Stimulated activated CD4-positive, alpha-beta T cell treated with anti-CD3 and anti-CD28 coated beads, Interleukin-2, amount 100 ng/mL, for 48 hours (primary cell): ENCODE data around the gene SERPINA4.

ENCODE experiments used
- DNase-seq, 2 donors: peaks; one replicate each; pipeline ENCODE4 v3.0.0-alpha.2; 2020

The SERPINA4 gene

DNA sequence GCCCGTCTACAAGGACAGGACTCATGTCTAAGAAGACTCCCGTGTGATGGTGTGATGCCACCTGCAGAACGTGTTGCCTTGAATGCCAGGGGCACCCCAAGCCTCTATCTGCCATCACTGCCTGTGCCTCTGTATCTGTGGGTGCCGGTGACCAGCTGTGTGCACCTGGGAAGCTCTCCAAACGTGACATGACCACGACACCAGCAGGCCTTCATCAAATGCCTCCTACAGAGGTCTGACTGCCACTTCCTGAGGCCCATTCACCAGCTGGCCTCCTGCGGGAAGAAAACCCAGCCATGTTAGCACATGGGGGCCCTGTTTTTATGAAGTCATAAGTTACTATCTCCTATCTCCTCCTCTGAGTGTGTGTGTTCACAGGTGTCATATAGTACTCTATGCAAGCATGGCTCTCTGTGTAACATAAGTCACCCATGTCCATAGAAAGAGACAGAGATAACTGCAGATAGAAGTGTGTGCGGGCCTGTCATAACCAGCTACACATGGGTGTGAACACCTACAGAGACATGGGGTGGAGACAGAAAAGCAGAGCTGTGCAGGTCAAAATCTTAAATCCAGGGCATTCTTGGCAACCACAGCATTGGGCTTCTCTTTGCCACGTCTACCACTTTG is 18.3 kb upstream of the SERPINA4 start:
- no peak for DNase-seq

DNA sequence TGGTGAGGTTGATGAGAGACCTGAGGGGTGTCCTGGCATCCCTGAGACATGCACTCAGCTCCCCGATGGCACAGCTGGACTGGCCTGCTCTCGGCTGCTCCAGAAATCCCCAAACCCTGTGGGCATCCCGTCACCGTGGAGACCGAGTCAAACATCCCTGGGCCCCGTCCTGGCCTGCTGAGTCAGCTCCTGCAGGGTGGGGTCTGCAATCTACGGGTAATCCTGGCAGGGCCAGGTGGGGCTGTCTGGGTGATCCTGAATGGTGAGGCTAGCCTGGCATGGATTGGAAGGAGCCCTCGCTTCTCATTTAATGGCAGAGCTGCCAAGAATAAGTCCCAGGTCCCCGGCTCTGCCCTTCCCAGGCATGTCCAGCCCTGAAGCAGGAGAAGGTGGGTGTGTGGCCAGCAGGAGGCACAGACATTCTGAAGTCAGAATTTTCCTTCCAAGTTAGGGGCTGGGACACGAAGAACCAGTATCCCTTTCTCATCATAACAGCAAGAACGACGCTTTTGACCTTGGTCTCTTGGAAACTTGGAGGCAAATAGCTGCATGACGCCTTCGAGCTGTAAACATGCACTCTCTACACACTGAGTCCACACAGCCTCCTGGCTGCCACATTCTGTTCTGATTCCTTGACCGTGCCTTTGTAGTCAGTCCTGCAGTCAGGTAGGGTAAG is 17.7 kb upstream of the SERPINA4 start:
- DNase-seq = no peak

DNA sequence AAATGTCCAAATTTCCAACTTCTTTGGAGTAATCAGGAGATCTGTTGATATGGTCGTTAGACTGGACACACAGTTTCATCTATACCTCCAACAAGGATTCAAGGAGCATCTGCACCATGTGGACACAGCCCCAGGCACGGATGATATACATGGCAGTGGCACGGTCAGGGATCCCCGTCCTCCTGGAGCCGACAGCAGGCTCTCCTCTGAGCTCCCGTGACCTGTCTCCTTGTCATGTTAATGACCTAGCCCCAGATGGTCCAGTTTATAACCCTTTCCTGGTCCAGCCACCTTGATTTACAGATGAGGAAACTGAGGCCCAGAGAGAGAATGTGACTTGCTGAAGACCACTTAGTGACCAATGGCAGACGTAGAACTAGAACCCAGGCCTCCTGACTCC is 16.5 kb upstream of the SERPINA4 start:
- DNase-seq = no peak

DNA sequence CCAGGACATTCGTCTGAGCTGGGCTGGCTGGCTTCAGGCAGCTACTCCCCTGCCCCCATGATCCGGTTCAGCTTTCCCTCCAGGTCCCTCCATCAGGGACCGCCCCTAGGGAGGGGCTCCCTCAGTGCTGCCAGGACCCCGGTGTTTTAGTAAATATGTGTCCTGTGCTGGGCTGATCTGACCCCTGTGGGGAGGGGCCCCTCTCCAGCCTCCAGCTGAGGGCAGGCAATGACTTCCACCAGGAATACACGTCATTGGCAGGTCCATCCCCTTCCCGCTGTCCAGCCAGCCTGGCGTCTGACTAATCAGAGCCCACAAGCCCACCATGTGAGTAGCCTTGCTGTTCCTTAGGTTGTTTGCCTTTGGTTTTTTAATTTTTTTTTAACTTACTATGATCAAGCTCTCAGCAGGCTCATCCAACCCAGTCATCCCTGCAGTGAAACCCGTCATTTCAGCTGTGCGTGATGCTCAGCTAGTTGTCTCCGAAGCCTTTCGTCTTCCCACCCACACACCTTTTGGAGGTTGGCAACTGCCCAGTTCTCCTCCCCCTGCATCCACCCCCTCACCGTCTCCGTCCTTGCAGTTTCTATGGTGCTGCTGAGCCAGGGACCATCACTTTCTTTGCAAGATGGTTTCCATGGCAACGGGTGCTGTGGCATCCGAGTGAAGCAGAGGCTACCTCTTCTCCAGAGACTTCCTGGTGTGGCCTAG is 16.0 kb upstream of the SERPINA4 start:
- DNase-seq = no peak

DNA sequence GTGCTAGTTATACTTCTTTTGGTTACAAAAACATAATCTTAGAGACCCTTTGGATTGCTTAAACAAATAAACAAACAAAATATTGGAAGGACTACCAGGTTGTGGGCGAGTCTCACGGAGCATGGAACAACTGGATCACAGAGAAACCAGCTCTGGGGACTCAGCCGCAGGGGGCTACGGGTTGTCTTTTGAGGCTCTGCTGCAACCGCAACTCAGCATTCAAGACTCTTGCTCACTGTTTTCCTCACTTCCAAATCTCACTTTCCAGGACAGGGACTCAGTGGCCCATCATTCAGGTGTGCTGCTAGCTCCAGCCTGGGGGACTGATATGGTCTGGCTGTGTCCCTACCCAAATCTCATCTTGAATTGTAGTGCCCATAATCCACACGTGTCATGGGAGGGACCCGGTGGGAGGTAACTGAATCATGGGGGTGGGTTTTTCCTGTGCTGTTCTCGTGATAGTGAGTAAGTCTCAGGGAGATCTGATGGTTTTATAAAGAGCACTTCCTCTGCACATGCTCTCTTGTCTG is 14.0 kb upstream of the SERPINA4 start:
- DNase-seq = no peak

DNA sequence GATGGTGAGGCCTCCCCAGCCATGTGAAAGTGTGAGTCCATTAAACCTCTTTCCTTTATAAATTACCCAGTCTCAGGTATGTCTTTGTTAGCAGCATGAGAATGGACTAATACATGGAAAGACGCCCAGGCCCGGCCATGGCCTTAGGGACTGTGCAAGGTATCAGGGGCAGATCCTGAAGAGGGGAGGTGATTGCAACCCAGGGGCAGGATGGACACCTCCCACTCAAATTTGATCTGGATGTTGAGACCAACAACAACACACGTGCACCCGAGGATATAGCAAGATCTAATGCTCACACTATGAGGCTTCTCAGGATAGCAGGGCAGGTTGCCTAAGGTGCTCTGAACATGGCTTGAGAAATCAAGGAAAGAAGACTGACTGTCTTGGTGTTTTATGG is 13.5 kb upstream of the SERPINA4 start:
- no peak for DNase-seq

DNA sequence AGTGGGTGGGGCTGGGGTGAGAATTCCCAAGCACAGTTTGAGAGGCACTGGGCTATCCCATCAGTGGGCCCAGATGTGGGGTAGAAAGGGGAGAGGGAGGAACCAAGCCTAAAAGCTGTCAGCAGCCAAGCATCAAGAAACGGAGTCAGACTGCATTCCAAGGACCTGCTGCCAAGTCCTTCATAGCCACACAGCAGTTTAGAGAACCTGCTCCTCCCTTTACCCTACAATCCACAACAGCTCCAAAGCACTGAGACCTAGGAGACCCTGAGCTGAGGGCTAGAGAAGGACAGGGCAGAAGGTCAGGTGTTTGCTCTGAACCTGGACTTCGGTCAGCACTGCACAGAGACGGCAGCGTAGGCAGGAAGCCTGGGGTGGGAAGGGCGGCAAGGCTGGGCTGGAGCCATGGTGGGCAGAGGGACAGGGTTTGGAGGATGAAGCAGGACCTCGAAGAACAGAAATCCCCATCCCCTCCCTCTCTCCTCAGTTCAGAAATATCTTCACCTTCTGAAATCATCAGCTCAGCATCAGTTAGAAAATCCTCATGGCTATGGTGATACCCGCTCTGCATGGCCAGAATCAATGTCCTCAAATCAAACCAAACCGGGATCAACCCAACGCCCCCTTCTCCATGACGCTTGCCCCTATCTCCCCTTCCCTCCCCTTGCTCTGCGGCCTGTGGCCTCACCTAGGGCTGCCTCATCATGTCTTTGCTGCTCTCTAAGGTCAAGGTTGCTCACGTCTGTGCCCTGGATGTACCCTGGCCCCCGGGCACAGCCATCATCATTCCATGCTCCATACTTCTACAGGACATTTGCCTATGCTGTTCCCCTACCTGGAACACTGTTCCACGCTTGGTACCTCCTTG is 12.9 kb upstream of the SERPINA4 start:
- no peak for DNase-seq

DNA sequence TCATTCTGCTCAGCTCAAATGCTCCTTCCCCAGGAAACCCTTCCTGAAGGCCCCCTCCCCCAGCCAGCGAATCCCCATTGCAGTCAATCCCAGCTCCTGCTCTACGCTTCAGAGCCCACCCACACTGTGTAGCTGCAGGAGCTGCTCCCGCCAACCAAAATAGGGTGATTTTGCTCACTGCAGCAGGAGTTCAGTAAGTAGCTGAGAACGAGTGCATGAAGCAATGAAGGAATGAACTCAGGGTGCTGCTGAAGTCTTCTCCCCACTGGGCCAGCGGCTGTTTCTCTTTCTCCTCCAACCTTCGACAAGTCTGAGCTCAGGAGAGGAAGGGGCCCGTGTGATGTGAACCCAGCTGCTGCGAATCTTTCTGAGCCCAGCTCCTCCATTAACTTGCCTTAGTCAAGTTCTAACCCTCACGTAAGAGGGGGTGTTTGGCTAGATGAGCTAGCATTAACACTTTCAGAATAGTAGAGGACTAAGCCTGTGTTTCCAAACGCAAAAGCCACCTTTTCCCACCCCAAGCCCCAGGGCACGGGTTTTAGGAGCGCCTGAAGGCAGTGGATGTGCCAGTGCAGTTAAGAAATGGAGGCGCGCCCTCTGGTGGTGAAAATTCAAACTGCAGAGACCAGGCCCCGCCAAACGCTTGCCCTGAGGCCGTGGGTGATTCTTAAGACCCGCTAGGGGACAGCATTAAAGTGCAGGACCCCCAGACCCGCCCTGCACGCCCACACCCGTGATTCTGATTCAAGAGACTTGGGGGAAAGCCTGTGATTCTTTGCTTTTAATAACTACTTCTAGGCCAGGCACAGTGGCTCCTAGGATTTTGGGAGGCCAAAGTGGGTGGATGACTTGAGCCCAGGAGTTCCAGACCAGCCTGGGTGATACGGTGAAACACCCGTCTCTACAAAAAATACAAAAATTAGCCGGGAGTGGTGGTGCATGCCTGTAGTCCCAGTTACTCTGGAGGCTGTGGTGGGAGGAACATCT is 11.9 kb upstream of the SERPINA4 start:
- DNase-seq = peak; percentile 68 to 72

DNA sequence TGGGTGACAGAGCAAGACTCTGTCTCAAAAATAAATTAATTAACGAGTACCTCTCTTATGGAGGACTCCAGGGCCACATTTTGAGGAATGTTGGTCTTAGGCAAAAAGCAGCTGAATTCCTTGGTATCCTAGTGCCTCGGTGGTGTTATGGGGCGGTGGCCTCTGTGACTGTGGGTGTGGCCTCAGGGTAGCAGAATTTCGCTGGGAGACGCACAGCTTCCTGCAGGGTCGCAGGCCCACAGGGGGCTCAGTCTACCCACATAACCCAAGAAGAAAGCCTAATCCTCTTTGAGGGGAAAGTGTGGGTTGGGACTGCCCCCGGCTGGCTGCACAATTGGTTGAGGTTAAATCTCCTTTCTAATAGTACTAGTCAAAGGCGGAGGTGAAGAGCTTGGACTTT is 11.2 kb upstream of the SERPINA4 start:
- DNase-seq = no peak

DNA sequence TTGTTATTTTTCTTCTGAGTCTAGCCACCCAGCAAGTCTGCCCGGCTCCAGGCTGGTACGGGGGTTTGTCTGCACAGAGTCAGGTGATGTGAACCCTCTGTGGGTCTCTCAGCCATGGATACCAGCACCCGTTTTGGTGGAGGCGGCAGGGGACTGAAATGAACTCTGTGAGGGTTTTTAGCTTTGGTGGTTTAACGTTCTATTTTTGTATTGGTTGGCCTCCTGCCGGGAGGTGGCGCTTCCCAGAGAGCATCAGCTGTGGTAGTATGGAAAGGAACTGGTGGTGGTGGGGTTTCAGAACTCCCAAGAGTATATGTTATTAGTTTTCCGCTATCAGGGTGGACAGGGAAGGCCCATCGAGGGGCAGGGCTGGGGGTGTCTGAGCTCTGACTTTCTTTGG is 5.3 kb upstream of the SERPINA4 start:
- DNase-seq = no peak

DNA sequence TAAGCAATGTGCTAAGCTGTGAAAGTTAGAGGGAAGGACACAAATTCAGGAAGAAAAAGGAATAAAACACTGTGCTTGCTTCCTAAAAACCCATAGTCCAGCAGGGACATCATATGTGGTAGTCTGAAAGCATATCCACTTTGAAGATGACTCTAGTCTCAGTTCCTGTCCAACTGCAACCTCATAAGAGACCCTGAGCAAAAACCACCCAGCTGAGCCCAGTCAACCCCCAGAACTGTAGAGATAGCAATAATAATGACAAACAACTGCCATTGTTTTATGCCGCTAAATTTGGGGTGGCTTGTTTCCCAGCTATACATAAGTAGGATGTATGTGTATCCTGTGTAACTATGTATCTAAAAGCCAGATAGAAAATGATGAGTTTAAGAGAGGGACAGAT is 3.9 kb upstream of the SERPINA4 start:
- no peak for DNase-seq

DNA sequence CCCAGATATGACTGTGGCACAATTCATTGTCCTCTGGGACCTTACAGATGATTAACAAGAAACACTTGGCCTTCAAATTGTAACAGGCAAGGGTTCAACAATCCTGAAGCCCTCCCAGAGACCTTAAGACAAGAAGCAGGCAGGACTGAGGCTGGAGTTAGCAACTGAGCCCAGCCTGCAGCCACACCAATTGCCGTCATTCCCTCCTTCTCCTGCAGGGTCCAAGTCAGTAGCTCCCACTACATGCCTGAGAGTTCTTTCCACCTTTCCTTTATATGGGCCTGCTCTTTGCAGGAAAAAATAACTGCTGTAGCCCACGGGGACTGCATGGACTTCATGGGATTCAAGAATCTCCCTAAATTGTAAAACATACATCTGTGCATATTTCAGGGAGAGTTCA is 2.4 kb upstream of the SERPINA4 start:
- DNase-seq = no peak

DNA sequence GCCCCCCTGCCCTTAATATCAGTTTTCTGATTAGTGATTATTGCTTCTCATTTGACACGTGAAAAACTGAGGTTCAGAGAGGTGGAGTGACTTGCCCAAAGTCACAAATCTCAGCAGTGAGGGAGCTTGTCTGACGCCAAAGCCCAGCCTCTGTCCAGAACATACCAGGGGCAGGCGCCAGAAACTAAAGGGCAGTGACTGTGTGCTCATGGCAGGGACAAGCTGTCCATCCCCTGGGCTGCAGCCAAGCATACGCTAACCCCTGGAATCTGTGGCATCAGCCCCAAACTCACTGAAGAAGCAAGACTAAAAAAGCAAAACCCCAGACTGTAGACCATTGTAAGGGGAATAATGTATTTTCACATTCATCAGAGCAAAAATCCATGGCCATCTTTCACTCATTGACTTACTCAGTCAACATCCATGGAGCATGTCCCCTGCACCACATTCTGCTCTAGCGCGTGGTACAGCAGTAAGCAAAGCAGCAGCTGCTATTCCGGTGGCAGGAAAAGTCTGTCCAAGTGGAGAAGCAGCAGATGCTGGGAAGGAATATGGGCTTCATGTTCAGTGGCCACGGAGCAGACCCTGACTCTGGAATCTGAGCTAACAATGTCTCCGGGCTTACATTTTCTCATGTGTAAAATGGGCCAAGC is 1.5 kb upstream of the SERPINA4 start:
- no peak for DNase-seq

DNA sequence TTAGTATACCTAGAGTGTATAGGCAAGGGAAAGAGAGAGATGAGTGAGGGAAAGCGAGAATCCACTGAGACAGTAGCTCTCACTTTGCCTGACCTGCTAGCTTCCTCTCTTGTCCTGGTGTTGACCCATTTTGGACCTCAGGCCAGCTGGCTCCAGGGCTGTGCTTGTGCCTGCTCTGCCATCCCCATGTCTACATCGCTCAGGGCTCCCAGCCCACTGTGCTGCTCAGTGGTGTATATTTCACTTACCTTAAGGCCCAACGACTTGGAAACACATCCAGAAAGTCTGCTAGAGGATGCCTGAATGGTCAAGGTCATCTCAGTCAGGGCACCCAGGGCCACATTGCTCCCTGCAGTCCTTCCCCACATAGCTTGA is 964 bp upstream of the SERPINA4 start:
- DNase-seq = no peak

DNA sequence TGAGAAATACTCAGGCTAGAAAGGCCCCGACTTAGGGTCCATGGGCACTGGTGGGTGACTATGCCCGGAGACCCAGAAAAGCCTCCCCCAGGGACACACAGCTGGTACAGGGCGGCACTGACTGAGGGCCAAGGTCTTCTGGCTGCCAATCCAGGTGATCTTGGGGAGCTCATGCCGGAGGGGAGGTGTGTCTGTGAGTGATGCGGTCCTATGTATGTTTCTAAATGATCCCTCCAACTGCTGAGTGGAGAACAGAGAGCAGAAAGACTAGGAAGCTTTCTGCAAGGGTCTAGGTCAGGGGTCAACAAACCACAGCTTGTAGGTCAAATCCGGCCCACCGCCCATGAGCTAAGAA is 391 bp downstream of the SERPINA4 start:
- no peak for DNase-seq

DNA sequence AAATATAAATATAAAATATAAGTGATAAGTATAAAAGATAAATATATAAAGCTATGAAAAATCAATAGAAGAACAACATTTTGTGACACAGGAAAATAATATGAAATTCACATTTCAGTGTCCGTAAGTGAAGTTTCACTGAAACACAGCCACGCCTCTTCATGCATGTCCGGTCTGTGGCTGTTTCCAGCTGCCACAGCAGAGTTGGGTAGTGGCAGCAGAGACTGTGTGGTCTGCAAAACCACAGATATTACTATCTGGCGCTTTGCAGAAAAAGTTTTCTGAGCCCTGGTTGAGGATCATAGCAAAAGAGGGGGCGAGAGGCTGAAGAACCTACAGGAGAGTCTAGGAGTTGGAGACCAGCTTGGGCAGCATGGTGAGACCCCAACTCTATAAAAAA is 780 bp downstream of the SERPINA4 start:
- DNase-seq = no peak

DNA sequence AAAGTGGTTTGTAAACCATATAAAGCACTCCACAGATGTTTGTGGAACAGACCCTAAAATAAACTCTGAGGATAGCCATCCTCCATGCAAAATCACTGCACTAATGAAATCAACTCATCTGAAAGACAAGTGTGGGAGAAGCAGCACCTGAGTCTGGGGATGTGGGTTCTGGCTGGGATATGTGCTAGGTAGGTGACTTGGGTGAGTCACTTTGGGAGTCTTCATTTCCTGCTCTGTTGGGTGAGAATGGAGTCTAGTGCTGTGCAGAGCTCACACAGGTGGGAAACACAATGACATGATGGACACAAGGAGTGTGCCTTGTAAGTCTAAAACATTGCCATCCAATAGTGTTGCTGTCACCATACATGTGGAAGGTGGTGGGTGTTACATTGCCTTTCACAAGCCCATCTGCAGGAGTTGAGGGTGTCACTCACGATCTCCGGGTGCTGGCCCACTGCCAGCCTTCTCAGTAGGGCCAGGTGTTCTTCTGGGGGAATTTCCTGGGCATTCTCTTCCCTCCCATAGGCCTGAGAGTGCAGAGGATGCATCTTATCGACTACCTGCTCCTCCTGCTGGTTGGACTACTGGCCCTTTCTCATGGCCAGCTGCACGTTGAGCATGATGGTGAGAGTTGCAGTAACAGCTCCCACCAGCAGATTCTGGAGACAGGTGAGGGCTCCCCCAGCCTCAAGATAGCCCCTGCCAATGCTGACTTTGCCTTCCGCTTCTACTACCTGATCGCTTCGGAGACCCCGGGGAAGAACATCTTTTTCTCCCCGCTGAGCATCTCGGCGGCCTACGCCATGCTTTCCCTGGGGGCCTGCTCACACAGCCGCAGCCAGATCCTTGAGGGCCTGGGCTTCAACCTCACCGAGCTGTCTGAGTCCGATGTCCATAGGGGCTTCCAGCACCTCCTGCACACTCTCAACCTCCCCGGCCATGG is 2.0 kb downstream of the SERPINA4 start:
- DNase-seq = no peak

DNA sequence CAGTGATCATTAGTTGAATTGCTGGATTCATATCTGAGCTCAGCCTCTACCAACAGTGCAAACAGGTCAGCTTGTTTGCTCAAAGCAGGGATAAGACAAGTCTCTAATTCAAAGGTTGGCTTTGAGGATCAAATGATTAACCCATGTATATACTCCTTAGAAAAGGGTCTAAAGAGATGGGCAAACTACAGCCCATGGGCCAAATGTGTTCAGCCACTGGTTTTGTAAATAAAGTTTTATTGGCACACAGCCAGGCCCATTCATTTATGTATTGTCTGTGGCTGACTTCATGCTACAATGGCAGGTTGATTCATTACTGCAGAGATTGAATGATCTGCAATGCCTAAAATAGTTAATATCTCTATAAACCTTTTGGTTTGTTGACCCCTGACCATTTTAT is 3.1 kb downstream of the SERPINA4 start:
- no peak for DNase-seq

DNA sequence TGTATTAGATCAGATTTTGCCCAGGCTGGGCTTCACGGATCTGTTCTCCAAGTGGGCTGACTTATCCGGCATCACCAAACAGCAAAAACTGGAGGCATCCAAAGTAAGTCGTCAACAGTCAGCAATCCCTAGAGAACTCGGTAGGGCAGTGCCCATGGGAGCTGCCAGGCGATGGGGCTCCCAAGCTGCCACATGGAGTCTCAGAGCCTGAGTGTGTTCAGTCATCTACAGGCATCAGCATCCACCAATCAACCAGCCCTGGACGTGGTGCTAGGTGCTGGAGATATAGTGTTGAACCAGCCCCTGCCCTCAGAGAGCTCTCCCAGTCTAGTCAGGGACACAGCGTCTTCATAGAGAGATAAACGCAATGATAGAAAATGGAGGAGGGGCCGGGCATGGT is 6.9 kb downstream of the SERPINA4 start:
- DNase-seq = no peak

DNA sequence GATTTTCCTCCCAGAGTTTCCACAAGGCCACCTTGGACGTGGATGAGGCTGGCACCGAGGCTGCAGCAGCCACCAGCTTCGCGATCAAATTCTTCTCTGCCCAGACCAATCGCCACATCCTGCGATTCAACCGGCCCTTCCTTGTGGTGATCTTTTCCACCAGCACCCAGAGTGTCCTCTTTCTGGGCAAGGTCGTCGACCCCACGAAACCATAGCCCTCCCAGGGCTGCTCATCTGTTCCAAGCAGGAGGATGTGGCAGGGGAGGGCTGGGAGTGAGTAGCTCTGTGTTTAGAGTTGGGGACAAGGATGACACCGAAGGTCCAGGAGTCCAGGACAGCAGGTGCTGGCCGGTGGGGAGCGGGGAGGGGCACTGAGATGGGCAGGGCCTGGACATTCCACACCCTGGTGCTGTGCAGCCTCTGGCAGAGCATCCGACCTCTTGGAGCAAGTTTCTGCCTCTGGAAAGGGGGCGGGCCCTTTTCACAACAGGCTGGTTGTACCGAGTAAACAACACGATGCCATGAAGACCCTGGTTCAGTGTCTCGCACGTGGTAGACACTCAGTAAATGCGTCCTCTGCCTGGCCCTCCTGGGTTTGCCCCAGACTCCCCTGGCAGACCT is 8.2 kb downstream of the SERPINA4 start:
- no peak for DNase-seq
